GM21717 (cell line): ENCODE data around the gene OR2A14.
"Not testable (repeated sequence)": the region's sequence is repeated elsewhere in the genome, so short reads cannot be mapped to it uniquely, and the experiment has no call there.

Experiments
- ATAC-seq: cut with Tn5 transposase; IDR thresholded peaks from one replicate; pipeline ENCODE4 v1.9.1; 2021; ENCODE audit warnings: mild to moderate bottlenecking, moderate library complexity; ENCODE audit not compliant: unreplicated experiment

OR2A14 gene

DNA sequence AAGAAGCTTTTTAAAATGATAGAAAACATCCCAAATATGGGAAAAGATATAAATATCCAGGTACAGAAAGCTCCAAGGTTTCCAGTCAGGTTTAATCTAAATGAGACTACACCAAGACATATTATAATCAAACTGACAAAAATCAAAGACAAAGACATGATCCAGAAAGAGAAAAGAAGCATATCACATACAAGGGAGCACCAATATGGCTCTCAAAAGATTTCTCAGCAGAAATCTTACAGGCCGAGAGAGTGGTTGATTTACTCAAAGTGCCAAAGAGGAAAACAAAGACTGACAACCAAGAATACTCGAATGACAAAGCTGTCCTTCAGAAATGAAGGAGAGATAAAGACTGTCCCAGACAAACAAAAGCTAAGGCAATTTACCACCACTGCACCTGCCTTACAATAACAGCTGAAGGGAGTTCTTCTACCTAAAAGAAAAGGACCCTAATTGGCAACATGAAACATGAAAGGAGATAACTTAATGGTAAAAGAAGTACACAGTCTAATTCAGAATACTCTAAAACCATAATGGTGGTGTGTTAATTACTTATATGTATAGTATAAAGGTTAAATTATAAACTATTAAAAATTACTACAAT, 25.4 kb downstream of the OR2A14 start:
- no peak for ATAC-seq

DNA sequence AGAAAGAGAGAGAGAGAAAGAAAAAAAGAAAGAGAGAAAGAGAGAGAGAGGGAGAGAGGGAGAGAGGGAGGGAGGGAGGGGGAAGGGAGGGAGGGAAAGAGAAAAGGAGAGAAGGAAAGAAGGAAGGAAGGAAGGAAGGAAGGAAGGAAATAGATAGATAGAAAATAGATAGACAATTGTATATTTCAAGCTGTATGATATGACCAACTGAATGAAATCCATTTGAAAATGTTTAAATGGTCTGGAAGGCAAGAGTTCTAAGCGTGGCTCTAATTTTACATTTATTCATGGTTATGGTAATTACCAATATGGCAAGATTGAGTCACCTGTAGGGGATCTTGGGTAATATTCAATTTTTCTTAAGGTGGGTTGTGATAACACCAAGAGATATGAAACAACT, 35.9 kb downstream of the OR2A14 start:
- no peak for ATAC-seq

DNA sequence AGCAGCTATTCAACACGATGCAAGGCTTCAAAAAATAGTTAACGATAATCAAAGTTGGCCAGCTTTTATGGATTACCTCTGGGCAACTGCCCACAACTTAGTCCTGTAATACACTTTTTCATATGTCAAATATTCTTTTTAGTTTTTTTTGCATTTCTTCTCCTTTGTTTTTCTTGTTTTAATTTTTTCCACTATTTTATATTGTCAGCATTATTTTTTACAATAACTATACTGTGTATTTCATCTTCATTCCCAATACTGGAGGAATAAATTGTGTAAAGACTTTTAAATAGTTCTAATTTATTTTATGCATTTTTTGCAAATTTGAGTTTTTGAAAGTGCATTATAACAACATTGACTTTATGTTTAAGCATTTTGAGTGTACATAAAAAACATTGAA, 41.8 kb downstream of the OR2A14 start:
- ATAC-seq = no peak

GRCh38 chr7:144171594-144172350, 48.8 kb downstream of the OR2A14 start:
- not testable (repeated sequence) for ATAC-seq

DNA sequence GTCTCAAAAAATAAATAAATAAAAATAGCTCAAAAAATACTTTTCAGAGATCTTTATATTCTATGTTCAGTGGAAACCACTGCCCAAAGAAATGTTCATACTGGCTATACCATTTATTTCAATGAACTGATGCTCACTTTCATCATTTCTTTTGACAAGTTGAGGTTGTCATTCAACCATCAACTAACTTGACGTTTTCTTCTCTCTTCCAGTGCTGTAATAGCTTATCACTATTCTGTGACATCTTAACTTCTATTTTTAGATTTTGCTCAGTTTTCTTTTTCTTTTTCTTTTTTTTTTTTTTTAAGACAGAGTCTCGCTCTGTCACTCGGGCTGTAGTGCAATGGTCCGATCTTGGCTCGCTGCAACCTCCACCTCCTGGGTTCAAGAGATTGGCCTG, 51.6 kb downstream of the OR2A14 start:
- no peak for ATAC-seq

- peak; percentile 99 for ATAC-seq
These were observed 55.6 kb downstream of the OR2A14 start for GRCh38 chr7:144178380-144179164.

DNA sequence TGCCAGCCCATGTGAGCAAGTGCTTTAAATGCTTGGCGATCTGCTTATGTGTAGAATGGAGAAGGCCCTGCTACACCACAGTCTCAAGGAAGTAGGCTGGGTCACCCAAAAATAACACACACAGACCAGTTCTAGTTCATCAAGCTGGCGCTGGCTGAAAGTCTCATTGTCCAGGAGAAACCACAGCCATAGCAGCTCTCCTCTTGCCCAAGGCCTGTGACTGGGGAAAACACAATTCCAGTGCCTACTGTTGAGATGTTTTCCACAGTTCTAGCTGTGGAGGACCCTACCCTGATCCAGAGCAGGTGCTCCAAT, 56.1 kb downstream of the OR2A14 start:
- peak; percentile 16 for ATAC-seq
